ENCODE results near the gene CRTC3. TPM values are rescaled to one million over a fixed set of nuclear protein-coding genes. Genes with fewer than 3 reads are reported as not detected.

The CRTC3 gene
- total RNA-seq, 2 experiments from 2014 or later = 5.6 to 14.7 TPM

GRCh38 chr15:90645873-90646575, 116.3 kb downstream of the CRTC3 start:
- Histone ChIP-seq H3K9me3 (ENCODE audit: low read length) (no peaks in the 10 kb centered on the region), H3K4me3 (ENCODE audit: low read depth, low read length, poor library complexity, severe bottlenecking) (no peak overlapping the region), H3K9me2 (ENCODE audit: insufficient read depth, low read length) (no peaks in the 10 kb centered on the region), H3K36me3 (ENCODE audit: insufficient read depth, low read length) (no peaks in the 10 kb centered on the region), H3K4me1 (ENCODE audit: insufficient read depth, low read length, poor library complexity, severe bottlenecking) (peaks cover 7% of the 10 kb centered on the region), H3K4me2 (ENCODE audit: low read length) (no peak overlapping the region), H4K20me1 (ENCODE audit: insufficient read depth, low read length) (no peaks in the 10 kb centered on the region), H3K79me2 (ENCODE audit: insufficient read depth, low read depth, low read length) (no peaks in the 10 kb centered on the region), H3K27ac (ENCODE audit: low read depth, low read length, poor library complexity, severe bottlenecking) (no peak overlapping the region), H2AFZ (ENCODE audit: low read length) (no peak overlapping the region)
- TF ChIP-seq, protein P1, sequence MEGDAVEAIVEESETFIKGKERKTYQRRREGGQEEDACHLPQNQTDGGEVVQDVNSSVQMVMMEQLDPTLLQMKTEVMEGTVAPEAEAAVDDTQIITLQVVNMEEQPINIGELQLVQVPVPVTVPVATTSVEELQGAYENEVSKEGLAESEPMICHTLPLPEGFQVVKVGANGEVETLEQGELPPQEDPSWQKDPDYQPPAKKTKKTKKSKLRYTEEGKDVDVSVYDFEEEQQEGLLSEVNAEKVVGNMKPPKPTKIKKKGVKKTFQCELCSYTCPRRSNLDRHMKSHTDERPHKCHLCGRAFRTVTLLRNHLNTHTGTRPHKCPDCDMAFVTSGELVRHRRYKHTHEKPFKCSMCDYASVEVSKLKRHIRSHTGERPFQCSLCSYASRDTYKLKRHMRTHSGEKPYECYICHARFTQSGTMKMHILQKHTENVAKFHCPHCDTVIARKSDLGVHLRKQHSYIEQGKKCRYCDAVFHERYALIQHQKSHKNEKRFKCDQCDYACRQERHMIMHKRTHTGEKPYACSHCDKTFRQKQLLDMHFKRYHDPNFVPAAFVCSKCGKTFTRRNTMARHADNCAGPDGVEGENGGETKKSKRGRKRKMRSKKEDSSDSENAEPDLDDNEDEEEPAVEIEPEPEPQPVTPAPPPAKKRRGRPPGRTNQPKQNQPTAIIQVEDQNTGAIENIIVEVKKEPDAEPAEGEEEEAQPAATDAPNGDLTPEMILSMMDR (conservative IDR thresholded peaks at IDR 0.05; ENCODE audit: low read length) = no peak
- TF ChIP-seq EZH2phosphoT487 (IDR thresholded peaks at IDR 0.05; ENCODE audit: borderline replicate concordance, low read depth, low read length) = no peak
- POLR2A ChIA-PET = no interaction called here
- no peak for DNase-seq (ENCODE audit: low spot score)
- BruUV-seq (replicated peaks) = no TSS peak
- intact Hi-C loops (cut with micrococcal nuclease; ENCODE audit: unreplicated experiment) = loop anchor here (5.0 kb wide), 1 partner anchor 324 kb away; no protein-coding TSS in a partner anchor
- CTCF ChIA-PET (ENCODE audit: unreplicated experiment) = interaction anchor here (0.6 kb wide), 1 partner anchor 194 kb away, joined by 3 read pairs; no protein-coding TSS in a partner anchor

GRCh38 chr15:90646662-90647305, 117.1 kb downstream of the CRTC3 start:
- intact Hi-C loops (cut with micrococcal nuclease; ENCODE audit: unreplicated experiment) = loop anchor here (5.0 kb wide), 1 partner anchor 324 kb away; no protein-coding TSS in a partner anchor
- POLR2A ChIA-PET = no interaction called here
- CTCF ChIA-PET (ENCODE audit: unreplicated experiment) = no interaction called here
- TF ChIP-seq, protein P1 (conservative IDR thresholded peaks at IDR 0.05; ENCODE audit: low read length) = no peak
- no peak for TF ChIP-seq EZH2phosphoT487 (IDR thresholded peaks at IDR 0.05; ENCODE audit: borderline replicate concordance, low read depth, low read length)
- no peaks in the 10 kb centered on the region for H3K9me3 ChIP-seq (ENCODE audit: low read length)
- no peaks in the 10 kb centered on the region for H4K20me1 ChIP-seq (ENCODE audit: insufficient read depth, low read length)
- H3K4me3 ChIP-seq (ENCODE audit: low read depth, low read length, poor library complexity, severe bottlenecking) = no peak overlapping the region
- BruUV-seq (replicated peaks) = no TSS peak
- H3K4me2 ChIP-seq (ENCODE audit: low read length) = no peak overlapping the region
- H3K36me3 ChIP-seq (ENCODE audit: insufficient read depth, low read length) = no peaks in the 10 kb centered on the region
- H3K27ac ChIP-seq (ENCODE audit: low read depth, low read length, poor library complexity, severe bottlenecking) = no peak overlapping the region
- no peak for DNase-seq (ENCODE audit: low spot score)
- no peaks in the 10 kb centered on the region for H3K79me2 ChIP-seq (ENCODE audit: insufficient read depth, low read depth, low read length)
- no peaks in the 10 kb centered on the region for H3K9me2 ChIP-seq (ENCODE audit: insufficient read depth, low read length)
- H2AFZ ChIP-seq (ENCODE audit: low read length) = no peak overlapping the region
- peaks cover 7% of the 10 kb centered on the region for H3K4me1 ChIP-seq (ENCODE audit: insufficient read depth, low read length, poor library complexity, severe bottlenecking)

All from OCI-LY7 (cell line).